Liver (tissue), 3 donors: ENCODE results near the gene SNX3.

Experiments used
- CTCF ChIP-seq: fragments of 150-350 bp; IDR thresholded peaks from 2 replicates; pipeline ENCODE4 v1.5.1; 2017; ENCODE audit warnings: improper control_type of control experiment, low read depth, low read length; ENCODE audit not compliant: missing input control
- EGR1 ChIP-seq, 2 donors: IDR thresholded peaks; 2 replicates each; pipeline ENCODE4 v1.6.1; 2016 to 2018; ENCODE audit warnings: antibody characterized with exemption in 2 of 2, low read depth in 2 of 2
- JUND ChIP-seq, 2 donors: IDR thresholded peaks; 2 replicates each; pipeline ENCODE4 v1.6.1; 2016; ENCODE audit warnings: antibody characterized with exemption in 2 of 2
- RAD21 ChIP-seq, 2 donors: IDR thresholded peaks; 2 replicates each; pipeline ENCODE4 v1.6.1; 2016; ENCODE audit warnings: antibody characterized with exemption in 2 of 2, mild to moderate bottlenecking in 2 of 2
- REST ChIP-seq: IDR thresholded peaks from 2 replicates; pipeline ENCODE4 v1.6.1; 2016; ENCODE audit warnings: antibody characterized with exemption, mild to moderate bottlenecking
- TAF1 ChIP-seq: conservative IDR thresholded peaks from 2 replicates; pipeline ENCODE4 v1.6.1; 2016; ENCODE audit warnings: antibody characterized with exemption, mild to moderate bottlenecking
- YY1 ChIP-seq: IDR thresholded peaks from 2 replicates; pipeline ENCODE4 v1.6.1; 2016; ENCODE audit warnings: antibody characterized with exemption, mild to moderate bottlenecking
- donor health status: healthy.
- donor health status: healthy.

DNA sequence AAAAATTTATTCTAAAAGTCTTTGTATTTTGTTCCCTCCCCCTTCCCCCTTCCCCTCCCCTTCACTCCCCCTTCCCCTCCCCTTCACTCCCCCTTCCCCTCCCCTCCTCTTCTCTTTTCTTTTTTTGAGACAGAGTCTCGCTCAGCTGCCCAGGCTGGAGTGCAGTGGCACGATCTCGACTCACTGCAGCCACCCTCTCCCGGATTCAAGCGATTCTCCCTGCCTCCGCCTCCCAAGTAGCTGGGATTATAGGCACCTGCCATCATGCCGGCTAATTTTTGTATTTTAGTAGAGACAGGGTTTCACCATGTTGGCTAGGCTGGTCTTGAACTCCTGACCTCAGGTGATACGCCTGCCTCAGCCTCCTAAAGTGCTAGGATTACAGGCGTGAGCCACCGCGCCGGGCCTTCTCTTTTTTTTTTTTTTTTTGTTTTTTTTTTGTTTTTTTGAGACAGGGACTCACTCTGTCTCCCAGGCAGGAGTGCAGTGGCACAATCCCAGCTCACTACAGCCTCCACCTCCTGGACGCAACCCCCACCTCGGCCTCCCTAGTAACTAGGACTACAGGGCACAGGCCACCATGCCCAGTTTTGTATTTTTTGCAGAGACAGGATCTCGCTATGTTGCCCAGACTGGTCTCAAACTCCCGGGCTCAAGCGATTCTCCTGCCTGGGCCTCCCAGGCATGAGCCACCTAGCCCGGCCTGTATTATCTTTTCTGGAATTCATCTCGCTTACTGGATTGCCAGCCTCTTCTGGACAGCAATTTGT, 32.9 kb upstream of the SNX3 start:
- TF ChIP-seq EGR1 (IDR thresholded peaks at IDR 0.05; ENCODE audit: low read depth in 2 of 2) (no peak), CTCF (no peak), REST (no peak), YY1 (no peak), RAD21 (IDR thresholded peaks at IDR 0.05) (no peak), TAF1 (no peak), JUND (IDR thresholded peaks at IDR 0.05) (no peak)
